GM19438 (cell line): ENCODE results near the gene LBX2.
"Not testable (repeated sequence)": the region's sequence is repeated elsewhere in the genome, so short reads cannot be mapped to it uniquely, and the experiment has no call there.

Experiments
- ATAC-seq: cut with Tn5 transposase; IDR thresholded peaks from one replicate; pipeline ENCODE4 v1.9.1; 2021; ENCODE audit warnings: low read depth; ENCODE audit not compliant: unreplicated experiment

Gene LBX2

DNA sequence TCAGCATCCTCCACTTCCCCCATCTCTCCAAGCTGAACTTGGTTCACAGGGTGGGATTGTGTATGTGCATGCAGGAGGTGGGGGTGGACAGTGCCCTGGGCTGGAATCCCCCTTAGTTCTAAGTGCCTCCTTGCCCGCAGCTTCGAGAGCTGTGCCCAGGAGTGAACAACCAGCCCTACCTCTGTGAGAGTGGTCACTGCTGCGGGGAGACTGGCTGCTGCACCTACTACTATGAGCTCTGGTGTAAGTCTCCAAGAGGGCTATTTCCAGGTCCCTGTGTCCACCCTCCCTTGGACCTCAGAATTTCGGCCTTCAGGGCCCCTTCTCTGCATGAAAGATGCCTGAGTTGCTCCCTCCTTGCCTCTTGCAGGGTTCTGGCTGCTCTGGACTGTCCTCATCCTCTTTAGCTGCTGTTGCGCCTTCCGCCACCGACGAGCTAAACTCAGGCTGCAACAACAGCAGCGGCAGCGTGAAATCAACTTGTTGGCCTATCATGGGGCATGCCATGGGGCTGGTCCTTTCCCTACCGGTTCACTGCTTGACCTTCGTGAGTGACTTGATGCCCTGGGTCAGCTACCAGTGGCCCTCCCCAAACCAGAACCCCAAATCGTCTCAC lies 39.8 kb downstream of the LBX2 start:
- ATAC-seq = not testable (repeated sequence)

DNA sequence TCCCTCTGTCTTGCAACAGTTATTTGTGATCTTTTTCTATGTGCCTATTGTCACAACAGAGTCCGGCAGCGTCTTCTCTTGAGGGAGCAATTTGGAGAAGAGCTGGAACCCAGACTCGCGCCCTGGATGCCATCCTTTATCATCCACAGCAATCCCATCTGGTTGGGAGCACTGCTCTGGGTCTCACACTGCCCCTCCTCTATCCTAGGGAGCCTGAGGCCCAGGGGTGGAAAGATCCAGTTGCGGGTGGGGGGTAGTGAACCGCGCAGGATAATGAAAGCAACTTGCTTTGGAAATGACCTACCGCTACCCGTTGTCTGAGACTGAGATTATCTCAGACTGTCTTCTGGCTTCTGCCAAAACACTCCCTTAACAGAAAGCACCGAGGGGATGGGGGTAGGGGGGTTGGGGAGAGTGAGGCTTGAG lies 40.5 kb downstream of the LBX2 start:
- no peak for ATAC-seq

- ATAC-seq = peak; percentile 79
These were observed 41.1 kb downstream of the LBX2 start, which contains the start of gene WBP1 for GRCh38 chr2:74458132-74458937. TSS of gene WBP1 (plus strand) at chr2:74458438. CDS start at chr2:74458603, 165 bp downstream.

- peak; percentile 30 for ATAC-seq
These were observed 41.8 kb downstream of the LBX2 start for GRCh38 chr2:74457549-74458131.

- no peak for ATAC-seq
These were observed 42.3 kb downstream of the LBX2 start for GRCh38 chr2:74457129-74457548.

DNA sequence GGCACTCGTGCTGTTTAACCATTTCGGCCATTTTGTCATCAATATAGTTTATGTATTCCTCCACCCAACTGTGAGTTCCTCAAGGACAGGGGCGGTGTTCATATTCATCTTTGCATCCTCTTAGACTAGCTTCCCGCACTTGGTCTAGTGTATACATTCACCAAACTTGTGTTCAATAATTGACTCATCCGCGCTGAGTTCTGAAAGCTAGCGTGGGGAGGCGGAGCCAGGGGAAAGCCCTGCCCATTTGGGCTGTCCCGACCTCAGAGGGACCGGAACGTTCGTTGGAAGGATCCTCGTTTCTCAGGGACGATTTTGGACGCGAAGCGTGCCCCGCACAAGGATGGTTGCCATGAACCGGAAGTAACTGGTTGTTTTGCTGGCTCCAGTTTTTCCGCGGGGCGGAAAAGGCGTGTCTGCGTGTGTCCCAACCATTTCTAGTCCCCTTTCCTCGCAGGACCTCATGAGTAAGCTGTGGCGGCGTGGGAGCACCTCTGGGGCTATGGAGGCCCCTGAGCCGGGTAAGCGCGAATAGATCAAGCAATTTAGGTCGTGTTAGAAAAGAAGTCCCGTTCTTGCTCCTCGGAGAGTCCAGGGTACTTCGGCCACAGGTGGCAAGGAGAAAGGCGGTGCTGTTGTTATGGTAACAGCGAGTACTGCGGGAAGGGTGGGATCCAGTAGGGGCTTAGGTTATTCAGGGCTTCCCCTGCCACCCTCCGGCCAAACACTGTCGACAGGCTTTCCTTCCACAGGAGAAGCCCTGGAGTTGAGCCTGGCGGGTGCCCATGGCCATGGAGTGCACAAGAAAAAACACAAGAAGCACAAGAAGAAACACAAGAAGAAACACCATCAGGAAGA lies 44.5 kb downstream of the LBX2 start, which contains the start of gene INO80B:
Gene INO80B (plus strand): TSS at position 434 of the 858 bp plus-strand sequence. CDS start 30 bp downstream, at position 464.
- ATAC-seq = peak; percentile 33

DNA sequence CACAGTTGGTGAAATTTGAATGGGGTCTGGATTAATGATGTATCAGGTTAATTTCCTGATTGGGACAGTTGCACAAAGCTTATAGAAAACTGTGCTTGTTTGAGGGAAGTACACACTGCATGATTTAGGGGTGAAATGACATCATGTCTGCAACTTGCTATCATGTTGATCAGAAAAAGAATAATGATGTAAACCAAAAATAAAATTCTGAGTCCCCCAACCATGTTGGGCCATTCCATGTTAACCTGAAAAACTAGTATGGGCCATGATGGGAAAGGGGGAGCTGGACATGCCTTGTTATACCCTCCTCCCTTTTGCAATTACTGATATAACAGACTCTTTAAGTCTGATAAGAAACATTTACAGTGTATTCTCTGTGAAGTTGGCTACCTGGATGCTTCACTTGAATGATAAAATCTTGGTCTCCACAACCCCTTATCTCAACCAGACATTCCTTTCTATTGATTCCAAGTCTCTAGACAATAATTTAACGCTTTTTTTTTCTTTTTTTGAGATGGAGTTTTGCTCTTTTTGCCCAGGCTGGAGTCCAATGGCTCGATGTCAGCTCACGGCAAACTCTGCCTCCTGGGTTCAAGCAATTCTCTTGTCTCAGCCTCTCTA lies 48.7 kb downstream of the LBX2 start:
- no peak for ATAC-seq

GRCh38 chr2:74448771-74449170 lies 50.6 kb downstream of the LBX2 start:
- no peak for ATAC-seq
